GM18873 (cell line): ENCODE data around the gene RIOK1.
"Not testable (repeated sequence)": the region's sequence is repeated elsewhere in the genome, so short reads cannot be mapped to it uniquely, and the experiment has no call there.

ENCODE experiments used
- ATAC-seq: cut with Tn5 transposase; IDR thresholded peaks from one replicate; pipeline ENCODE4 v1.9.1; 2021; ENCODE audit warnings: mild to moderate bottlenecking, moderate library complexity, moderate number of reproducible peaks; ENCODE audit not compliant: unreplicated experiment, low FRiP score

RIOK1 gene

DNA sequence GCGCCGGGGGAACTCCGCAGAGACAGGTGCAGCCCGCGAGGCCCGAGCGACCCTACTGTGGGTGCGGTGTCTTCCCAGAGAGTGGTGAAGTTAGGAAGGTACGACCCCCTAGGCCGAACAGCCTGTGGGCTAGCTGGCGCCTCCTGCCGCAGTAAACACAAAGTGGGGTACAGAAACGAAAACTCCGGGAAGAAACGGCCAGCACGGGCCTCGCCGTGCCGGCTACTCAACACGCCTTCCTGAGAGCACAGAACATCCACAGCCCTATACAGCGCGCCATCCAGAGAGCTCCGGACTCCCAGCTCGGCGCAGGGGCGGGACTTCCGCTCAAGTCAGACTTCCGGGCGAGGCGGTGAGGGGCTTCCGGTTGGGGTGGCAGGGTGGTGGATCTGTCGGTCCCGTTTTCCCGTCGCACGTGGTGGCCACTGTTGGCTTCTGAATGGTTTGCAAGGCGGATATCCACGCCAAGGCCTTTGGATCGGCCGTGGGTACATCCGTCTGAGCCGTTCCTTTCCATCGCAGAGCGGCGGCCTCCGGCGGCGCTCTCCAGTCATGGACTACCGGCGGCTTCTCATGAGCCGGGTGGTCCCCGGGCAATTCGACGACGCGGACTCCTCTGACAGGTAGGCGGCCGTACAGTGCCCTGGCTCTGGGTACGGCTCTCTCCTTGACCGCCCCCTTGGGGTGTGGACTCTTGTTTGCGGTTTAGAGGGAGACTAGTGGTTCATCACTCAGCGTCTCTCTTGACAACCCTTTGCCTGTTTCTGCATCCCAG is at the start of gene RIOK1, which contains the start of gene CAGE1:
TSS of gene RIOK1 (plus strand) at position 358 of the 775 bp plus-strand sequence. CDS start at position 553, 195 bp downstream.
TSS of gene CAGE1 (minus strand) at position 292 of the 775 bp plus-strand sequence. CDS start 2,569 bp downstream, outside the sequence.
- ATAC-seq, result peak; percentile 90

DNA sequence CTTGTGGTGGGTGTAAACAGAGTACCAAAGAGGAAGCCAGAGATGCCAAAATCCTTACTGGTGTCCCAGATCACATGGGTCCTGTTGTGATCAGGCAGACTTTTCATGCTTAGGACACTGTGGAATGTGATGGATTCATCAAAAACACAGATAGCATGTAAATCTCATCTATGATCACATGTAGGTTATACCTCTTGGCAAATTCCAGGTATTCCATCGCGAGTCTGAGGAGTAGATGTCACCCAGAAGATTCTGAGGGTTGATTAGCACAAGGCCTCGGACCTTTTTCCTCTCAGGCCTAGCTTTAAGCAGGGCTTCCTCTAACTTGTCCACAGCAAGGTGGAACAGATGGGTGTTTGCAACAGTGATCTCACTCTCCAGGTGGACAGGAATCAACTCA is 48.3 kb upstream of the RIOK1 start:
- no peak for ATAC-seq

DNA sequence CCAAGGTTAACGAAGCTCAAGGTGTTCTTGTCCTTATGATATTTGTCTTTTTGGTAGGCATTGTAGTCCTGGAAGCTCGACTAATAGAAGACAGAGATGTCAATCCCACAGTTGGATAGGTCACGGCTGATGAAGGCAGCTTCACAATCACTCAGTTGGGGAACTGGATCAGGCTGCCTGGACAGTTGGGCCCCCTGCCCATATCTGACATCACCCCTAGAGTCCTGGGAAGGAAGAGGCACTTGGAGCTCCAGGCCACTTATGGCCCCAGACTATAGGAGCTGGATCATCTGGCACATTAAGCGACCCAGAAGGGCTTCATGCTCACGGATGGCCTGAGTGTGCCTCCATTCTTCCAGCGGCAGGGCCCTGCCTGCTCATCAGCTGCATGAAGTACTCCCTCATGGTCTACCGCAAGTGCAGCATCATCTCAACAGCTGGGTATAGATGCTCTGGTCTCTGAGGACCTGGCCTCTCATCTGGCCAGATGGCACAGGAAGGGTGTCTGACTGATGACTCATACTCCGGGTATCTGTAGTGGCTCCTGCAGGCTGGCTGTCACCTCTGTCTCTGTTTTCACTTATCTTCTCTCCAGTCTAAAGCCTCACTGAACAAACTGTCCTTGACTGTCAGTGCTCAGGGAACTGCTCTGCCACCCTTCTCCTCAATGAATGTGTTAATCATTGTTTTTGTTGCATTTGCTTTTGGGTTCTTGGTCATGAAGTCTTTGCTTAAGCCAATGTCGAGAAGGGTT is 47.4 kb upstream of the RIOK1 start:
- no peak for ATAC-seq

DNA sequence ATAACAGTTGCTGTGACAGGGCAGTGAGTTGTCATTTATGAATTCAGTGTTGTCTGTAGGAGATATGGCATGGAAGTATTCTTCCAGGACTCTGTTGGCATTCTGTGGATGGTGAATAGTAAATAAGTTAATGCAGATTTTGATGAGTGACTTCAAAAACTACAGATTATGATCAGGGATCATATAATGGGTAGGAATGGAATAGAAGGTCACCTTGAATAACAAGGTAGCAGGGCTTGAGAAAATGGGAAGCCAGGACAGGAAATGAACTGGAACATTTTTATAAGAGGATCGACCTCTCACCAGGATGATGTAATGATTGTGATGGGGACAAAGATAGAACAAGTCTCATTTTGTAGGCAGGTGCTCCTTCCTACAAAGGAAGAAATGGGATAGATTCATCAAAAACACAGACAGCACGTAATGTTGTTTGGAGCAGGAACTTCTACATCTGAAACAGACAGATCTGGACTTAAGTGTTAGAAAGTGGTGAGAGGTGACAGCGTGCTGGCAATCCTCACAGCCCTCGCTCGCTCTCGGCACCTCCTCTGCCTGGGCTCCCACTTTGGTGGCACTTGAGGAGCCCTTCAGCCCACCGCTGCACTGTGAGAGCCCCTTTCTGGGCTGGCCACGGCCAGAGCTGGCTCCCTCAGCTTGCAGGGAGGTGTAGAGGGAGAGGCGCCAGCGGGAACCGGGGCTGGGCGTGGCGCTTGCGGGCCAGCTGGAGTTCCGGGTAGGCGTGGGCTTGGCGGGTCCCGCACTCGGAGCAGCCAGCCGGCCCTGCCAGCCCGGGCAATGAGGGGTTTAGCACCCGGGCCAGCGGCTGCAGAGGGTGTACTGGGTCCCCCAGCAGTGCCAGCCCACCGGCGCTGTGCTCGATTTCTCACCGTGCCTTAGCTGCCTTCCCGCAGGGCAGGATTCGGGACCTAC is 45.8 kb upstream of the RIOK1 start:
- ATAC-seq, result no peak

DNA sequence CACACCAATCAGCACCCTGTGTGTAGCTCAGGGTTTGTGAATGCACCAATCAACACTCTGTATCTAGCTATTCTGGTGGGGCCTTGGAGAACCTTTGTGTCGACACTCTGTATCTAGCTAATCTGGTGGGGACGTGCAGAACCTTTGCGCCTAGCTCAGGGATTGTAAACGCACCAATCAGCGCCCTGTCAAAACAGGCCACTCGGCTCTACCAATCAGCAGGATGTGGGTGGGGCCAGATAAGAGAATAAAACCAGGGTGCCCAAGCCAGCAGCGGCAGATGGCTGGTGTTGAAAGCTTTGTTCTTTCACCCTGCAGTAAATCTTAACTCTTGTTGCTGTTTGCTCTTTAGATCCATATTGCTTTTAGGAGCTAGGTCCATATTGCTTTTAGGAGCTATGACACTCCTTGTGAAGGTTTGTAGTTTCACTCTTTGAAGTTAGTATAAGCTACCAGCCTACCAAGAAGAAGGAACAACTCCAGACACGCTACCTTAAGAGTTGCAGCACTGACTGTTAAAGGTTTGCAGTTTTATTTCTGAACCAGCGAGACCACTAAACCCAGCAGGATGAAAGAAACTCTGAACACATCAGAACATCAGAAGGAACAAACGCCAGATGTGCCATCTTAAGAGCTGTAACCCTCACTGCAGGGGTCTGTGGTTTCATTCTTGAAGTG is 44.7 kb upstream of the RIOK1 start:
- not testable (repeated sequence) for ATAC-seq

DNA sequence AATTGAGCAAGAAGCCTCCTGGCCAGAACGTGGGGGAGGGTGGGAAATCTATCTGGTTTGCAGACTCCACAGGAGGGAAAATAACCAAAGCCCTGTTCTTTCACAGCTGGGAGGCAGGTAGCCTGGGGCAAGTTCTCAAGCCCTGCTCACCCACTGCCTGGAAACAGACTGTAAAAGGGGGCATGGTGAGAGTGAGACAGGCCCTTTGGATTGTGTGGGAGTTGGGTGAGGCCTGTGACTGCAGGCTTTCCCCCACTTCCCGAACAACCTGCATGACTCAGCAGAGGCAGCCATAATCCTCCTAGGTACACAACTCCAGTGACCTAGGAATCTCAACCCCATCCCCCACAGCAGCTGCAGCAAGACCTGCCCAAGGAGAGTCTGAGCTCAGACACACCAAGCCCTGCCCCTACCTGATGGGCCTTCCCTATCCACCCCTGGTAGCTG is 42.0 kb upstream of the RIOK1 start:
- ATAC-seq, result not testable (repeated sequence)

DNA sequence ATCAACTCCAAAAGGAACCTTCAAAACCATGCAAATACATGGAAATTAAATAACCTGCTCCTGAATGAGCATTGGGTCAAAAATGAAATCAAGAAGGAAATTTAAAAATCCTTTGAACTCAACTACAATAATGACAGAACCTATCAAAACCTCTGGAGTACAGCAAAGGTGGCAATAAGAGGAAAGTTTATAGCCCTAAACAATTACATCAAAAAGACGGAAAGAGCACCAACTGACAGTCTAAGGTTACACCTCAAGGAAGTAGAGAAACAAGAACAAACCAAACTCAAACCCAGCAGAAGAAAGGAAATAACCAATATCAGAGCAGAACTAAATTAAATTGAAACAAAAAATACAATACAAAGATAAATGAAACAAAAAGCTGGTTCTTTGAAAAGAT is 39.0 kb upstream of the RIOK1 start:
- not testable (repeated sequence) for ATAC-seq

DNA sequence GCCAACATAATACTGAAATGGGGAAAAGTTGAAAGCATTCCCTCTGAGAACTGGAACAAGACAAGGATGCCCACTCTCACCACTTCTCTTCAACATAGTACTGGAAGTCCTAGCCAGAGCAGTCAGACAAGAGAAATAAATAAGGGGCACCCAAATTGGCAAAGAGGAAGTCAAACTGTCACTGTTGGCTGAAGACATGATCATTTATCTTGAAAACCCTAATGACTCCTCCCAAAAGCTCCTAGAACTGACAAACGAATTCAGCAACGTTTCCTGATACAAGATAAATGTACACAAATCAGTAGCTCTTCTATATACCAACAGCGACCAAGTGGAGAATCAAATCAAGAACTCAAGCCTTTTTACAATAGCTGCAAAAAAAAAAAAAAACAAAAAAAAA is 37.7 kb upstream of the RIOK1 start:
- ATAC-seq, result not testable (repeated sequence)

DNA sequence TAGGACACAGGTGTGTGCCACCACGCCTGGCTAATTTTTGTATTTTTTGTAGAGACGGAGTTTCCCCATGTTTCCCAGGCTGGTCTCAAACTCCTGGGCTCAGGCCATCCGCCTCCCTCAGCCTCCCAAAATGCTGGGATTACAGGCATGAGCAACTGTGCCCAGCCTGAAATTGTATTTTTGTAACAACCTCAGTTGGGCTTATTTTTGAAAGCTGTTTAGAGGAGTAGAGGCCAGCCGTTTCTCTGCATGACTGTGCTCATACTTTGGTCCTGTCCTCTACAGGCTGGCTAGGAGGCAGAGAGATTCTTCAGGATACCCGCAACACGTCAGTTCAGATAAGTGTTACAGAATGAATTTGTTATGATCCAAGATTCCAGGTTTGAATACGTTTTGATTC is 22.2 kb upstream of the RIOK1 start:
- no peak for ATAC-seq

DNA sequence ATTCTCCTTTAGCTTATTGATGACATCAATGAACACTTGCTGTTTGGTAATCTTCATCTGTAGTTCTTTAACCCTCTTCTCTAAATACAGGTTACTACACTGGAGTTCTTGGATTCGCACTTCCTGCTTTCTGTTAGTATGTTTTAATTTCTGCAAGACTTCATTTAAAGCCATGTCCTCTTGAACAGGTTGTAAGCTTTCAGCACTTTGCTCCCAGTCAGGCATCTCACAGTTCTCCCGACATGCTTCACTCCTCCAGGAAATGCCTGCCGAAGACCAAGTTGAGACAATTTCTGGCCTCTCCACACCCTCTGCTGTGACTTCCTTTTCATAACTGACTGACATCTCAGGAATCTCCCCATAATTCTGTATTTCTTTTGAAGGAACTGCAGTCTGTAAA is 15.9 kb upstream of the RIOK1 start:
- no peak for ATAC-seq

DNA sequence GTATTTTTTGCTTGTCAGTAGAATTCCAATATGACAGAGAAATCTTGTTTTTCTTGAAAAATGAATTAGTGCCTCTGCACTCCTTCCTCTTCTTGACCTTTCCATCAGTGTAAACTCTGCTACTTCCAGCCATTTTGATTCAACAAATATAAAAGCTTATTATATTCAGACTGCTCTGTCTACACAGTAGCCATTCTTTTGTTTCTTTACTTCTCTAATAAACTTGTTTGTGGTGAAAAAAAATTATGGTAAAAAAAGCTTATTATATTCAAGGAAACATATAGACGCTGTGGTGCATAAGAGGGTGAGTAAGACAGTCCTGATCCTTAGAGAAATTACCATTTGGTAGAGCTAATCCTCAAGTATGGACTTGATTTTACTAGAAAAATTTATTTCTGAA is 11.6 kb upstream of the RIOK1 start:
- no peak for ATAC-seq

DNA sequence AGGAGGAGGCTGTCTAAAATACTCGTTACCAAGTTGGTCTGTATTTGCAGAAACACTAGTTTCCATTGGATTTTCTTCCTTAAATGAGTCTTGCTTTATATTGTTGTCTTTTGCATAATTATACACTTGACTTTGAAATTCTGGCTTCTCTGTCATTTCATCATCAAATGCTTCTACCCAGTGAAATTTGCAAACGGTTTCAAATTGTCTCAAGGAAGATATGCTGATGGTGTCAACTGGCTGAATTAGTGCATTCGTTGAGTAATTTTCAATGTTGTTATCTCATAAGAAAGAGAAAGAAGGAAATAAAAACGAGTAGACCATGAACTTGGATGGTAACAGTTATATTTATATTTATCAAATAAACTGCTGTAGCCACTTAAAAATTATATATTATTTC is 10.9 kb upstream of the RIOK1 start:
- no peak for ATAC-seq

DNA sequence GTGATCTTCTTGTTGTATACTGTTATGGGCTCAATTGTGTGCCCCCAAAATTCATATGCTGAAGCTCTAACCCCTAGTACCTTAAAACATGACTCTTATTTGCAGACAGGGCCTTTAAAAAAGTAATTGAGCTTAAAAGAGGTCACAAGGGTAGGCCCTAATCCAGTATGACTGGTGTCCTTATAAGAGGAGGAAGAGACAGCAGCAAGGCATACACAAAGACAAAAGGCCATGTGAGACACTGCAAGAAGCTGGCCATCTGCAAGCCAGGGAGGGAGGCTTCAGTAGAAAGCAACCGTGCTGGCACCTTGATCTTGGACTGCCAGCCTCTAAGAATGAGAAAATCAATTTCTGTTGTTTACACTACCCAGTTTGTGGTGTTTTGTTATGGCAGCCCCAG is 8.5 kb upstream of the RIOK1 start:
- no peak for ATAC-seq

DNA sequence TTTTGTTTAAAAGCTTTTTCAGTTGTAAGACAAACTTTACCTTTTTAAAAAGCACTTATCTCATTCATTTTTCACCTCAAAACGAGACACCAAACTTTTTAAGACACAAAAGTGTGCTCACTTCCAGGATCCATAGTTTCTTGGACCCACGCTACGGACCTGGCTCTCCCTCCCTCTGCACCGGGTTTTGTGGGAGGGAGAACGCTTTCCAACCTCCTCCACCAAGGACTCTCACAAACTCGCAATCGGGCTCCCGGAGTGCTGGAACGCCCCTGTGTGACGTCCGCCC is 502 bp upstream of the RIOK1 start:
- ATAC-seq, result no peak

DNA sequence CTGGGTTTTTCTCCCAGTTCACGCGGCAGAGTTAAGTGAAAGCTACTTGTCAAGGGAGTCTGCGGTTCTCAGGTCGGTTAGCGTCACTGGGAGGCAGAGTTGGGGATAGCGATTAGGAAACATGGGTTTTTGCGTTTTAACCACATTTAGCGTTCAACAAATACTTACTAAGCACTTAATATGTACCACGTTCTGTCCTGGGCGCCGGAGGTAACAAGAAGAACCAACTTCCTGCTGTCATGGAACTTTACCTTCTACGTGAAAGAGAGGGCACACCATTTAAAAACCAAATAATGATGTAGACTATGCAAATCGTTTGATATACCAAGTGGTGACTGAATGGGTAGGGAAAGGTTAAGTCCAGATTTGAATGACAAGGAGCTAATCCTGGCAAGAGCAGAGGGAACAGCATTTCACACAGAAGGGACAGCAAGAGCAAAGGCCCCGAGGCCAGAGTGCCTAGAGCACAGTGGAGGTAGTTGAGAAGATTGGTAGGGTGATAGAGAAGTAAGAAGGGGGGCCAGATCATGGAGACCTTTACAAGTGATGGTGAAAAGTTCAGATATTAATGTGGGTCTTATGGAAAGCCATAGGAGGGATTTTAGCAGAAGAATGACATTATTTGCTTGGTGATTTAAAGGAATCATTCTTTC is 744 bp downstream of the RIOK1 start:
- ATAC-seq, result peak; percentile 18

DNA sequence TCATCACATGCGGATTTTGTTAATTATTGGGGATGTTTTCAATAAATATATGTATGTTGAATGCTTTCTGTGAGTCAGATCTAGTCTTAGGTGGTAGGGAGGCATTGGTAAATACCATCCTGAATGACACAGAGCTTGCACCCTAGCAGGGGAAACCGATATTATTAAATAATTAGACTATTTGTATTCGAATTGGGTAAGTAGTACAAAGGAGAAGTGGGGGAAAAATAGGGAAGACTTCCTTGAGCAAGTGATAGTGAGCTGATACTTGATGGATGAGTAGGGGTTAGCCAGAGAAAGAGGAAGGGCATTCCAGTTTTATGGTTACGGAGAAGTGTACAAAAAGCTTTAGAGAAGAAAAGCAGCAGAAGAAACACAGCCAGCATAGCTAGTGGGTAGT is 1.5 kb downstream of the RIOK1 start:
- ATAC-seq, result no peak

DNA sequence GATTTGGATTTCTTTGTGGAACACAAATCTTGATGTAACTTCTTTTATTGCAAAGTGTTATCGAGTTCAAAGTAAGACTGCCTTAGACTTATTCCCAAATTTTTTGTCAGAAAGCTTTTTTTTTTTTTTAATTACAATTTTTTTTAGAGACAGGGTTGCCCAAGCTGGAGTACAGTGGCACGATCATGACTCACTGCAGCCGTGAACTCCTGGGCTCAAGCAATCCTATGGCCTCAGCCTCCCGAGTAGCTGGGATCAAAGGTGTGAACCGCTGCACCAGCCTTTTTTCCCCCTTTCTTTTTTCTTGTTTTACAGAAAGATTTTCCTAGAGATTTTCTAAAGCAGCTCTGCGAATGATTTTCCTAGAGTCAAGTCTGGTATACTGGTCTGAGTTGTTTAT is 2.8 kb downstream of the RIOK1 start:
- no peak for ATAC-seq

DNA sequence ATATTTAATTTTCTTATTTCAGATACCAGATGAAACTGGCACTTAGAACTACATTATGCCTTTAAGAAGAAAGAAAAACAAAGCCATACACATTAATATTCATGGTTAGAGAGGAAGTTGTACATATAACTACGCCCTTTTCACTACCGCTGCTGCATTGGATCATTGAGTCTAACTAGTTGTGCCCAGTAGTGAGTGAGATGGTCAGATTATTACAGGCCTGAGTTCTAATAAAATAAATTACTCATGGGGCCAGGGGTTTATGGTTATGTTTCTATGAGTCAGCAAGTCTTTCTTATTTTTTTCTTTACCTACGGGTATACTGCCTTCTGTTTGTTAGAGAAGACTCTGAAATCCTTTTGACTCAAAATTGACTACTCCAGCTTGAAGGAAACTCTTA is 11.5 kb downstream of the RIOK1 start:
- no peak for ATAC-seq

DNA sequence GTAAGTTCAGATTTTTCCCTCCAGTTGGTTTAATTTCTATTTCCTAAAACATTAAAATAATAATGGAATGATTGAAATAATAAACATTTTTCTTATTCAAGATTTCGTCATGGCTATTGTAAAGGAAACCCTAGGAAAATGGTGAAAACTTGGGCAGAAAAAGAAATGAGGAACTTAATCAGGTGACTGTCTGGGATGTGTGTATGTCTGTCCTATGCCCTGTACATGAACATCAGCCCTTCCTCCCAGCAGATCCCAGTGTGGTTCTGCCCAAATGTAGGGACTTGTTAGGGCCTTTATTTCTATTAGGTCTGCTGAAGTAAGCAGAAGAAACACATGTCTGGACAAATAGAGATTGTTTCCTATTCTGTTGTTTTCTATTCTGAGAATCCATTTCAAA is 13.1 kb downstream of the RIOK1 start:
- ATAC-seq, result no peak

DNA sequence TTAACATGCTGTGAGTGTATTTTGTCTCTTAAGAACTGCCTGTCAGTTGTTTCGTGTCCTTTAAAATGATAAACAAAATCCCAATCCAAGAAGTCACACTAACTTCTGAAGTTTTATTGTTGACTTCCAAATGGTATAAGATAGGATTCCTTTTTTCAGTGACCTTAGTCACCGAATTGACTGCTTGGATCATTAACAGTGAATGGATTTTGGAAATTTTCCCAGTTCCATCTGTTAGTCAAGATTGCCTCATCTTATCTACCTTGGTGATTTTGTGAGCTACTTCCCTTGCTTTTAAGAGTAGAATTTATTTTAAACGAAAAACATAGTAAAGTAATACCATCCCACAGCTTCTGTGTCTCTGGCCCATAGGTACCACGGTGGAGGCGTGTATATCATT is 14.9 kb downstream of the RIOK1 start:
- ATAC-seq, result no peak
